Measurements from ENCODE around the gene OR10A3. TPM values are rescaled to one million over a fixed set of nuclear protein-coding genes. Genes with fewer than 3 reads are reported as not detected.

The OR10A3 gene
- total and polyA plus RNA-seq, 2 experiments from 2014 or later, result 0.14 to 0.52 TPM

GRCh38 chr11:7967826-7968225 is 26.3 kb upstream of the OR10A3 start (continued):
- no peak for TF ChIP-seq CTCF (conservative IDR thresholded peaks at IDR 0.05; ENCODE audit: low read depth in 2 of 2)
- TF ChIP-seq EZH2 (IDR thresholded peaks at IDR 0.05; ENCODE audit: low read depth, unreplicated experiment), result no peak
- no peak for TF ChIP-seq REST (IDR thresholded peaks at IDR 0.05; ENCODE audit: unreplicated experiment)
- no peak for TF ChIP-seq JUNB (IDR thresholded peaks at IDR 0.05; ENCODE audit: unreplicated experiment)
- TF ChIP-seq EZH2phosphoT487 (IDR thresholded peaks at IDR 0.05; ENCODE audit: unreplicated experiment), result no peak
- no peak for TF ChIP-seq ETS1 (IDR thresholded peaks at IDR 0.05)
- no peak for TF ChIP-seq POLR2AphosphoS5 (IDR thresholded peaks at IDR 0.05; ENCODE audit: low read depth)
- no peak for TF ChIP-seq STAT1 (IDR thresholded peaks at IDR 0.05; ENCODE audit: unreplicated experiment)
- TF ChIP-seq ZNF331 (CRISPR knock-in tag; IDR thresholded peaks at IDR 0.05; ENCODE audit: low read depth), result no peak

GRCh38 chr11:7967097-7967496 is 25.6 kb upstream of the OR10A3 start:
- H3K4me1 Mint-ChIP-seq, result peaks cover 41% of the 10 kb centered on the region

More at GRCh38 chr11:7967097-7967496, 25.6 kb upstream of the OR10A3 start:
- Histone ChIP-seq H3K36me3 (ENCODE audit: insufficient read depth) (no peaks in the 10 kb centered on the region), H3K27me3 (ENCODE audit: insufficient read depth) (no peaks in the 10 kb centered on the region), H4K20me1 (replicated peaks; ENCODE audit: insufficient read depth) (no peaks in the 10 kb centered on the region), H3K4me2 (0 out of 2 replicates have a peak overlapping the region, but pooled peaks have one; percentile 77), H3K79me2 (replicated peaks; ENCODE audit: insufficient read depth) (peaks cover 17% of the 10 kb centered on the region), H2AFZ (no peak overlapping the region), H3K4me1 (ENCODE audit: insufficient read depth) (peaks cover 44% of the 10 kb centered on the region), H3K4me3 (no peak overlapping the region), H3K27ac (ENCODE audit: low read depth) (no peak overlapping the region), H3F3A (replicated peaks; ENCODE audit: low read depth) (0 out of 2 replicates have a peak, but pooled peaks cover 3% of the 10 kb centered on the region), H3K9me2 (ENCODE audit: insufficient read depth) (peaks cover 8% of the 10 kb centered on the region)
- Mint-ChIP-seq H3K27ac (no peak overlapping the region), H3K36me3 (ENCODE audit: low read depth) (peaks cover 4% of the 10 kb centered on the region; the same call in 1 of the 3 replicates), H3K9me3 (no peaks in the 10 kb centered on the region), H3K27me3 (ENCODE audit: insufficient read depth, low read depth, poor library complexity) (peaks cover 6% of the 10 kb centered on the region), H3K4me3 (no peak overlapping the region)
- no peak for DNase-seq (ENCODE audit: low spot score)
- no peak; the same call in 2 of the 3 replicates for ATAC-seq
- peak; percentile 30; the same call in 1 of the 2 replicates for TF ChIP-seq POLR2AphosphoS5 (IDR thresholded peaks at IDR 0.05; ENCODE audit: low read depth)
- no peak for TF ChIP-seq EZH2phosphoT487 (IDR thresholded peaks at IDR 0.05; ENCODE audit: unreplicated experiment)
